Calu3 (cell line): ENCODE data around the gene OBSCN. TPM values are rescaled to one million over a fixed set of nuclear protein-coding genes. Genes with fewer than 3 reads are reported as not detected.

Experiments
- BruUV-seq: library from RNA; stranded (reverse); fragments of 400-500 nt; replicated peaks from 2 replicates; lab custom pipeline; 2021; lab: Mats Ljungman, UMichigan
- CTCF ChIA-PET: fragments of 300-600 bp; sonication (Branson Sonifier 250); formaldehyde crosslinking; loops from one replicate; lab custom pipeline; 2022; ENCODE audit warnings: antibody characterized with exemption; lab: Charles Lee
- DNase-seq: peaks from one replicate; pipeline ENCODE4 v3.0.0; 2022
- H3K27ac Mint-ChIP-seq: one replicate; pipeline ENCODE4 v1.8.0; 2022; ENCODE audit warnings: mixed read lengths; ENCODE audit not compliant: unreplicated experiment
- H3K27me3 Mint-ChIP-seq: one replicate; pipeline ENCODE4 v1.8.0; 2022; ENCODE audit warnings: mixed read lengths; ENCODE audit not compliant: unreplicated experiment
- H3K36me3 Mint-ChIP-seq: one replicate; pipeline ENCODE4 v1.8.0; 2022; ENCODE audit warnings: mild to moderate bottlenecking, moderate library complexity, mixed read lengths; ENCODE audit not compliant: insufficient read depth, unreplicated experiment
- H3K4me1 Mint-ChIP-seq: one replicate; pipeline ENCODE4 v1.8.0; 2022; ENCODE audit warnings: mild to moderate bottlenecking, low read depth, mixed read lengths; ENCODE audit not compliant: unreplicated experiment
- H3K4me3 Mint-ChIP-seq: one replicate; pipeline ENCODE4 v1.8.0; 2022; ENCODE audit warnings: mild to moderate bottlenecking, low read depth, moderate library complexity, mixed read lengths; ENCODE audit not compliant: unreplicated experiment
- H3K9me3 Mint-ChIP-seq: one replicate; pipeline ENCODE4 v1.8.0; 2022; ENCODE audit warnings: low read depth, mixed read lengths; ENCODE audit not compliant: unreplicated experiment
- CTCF ChIP-seq: fragments of 200-600 bp; IDR thresholded peaks from one replicate; pipeline ENCODE4 v1.8.0; 2022; ENCODE audit warnings: antibody characterized with exemption; ENCODE audit not compliant: unreplicated experiment
- intact Hi-C: fragments of 100-400 bp; cut with micrococcal nuclease; formaldehyde crosslinking; loops from one replicate; pipeline ENCODE4 v1.10.0; 2022; ENCODE audit not compliant: unreplicated experiment
- total RNA-seq: library from RNA; stranded (reverse); gene quantifications from 2 replicates; pipeline ENCODE4 v1.2.3, GENCODE V29; 2022

Gene OBSCN
- total RNA-seq, 1 experiment from 2014 or later, result 19.5 TPM

DNA sequence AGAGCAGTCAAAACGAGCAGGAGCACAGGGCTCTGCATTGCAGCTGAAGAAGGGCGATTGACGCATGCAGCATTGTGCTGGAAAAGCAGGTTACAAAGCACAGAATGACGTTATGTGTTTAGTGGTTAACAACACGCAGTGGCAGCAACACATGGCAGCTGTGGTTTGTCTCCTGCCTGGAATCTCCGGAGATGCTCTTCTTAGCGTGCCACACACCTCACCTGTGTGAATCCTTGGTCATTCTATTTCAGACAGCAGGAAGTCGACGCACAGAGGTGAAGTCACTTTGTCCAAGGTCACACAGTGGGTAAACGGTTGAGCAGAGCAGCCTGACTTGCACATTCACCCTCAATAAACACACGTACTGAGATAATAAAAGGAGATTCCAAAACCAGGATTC lies 14.7 kb downstream of the OBSCN start:
- Mint-ChIP-seq H3K27ac (no peak overlapping the region), H3K9me3 (no peaks in the 10 kb centered on the region)
- CTCF ChIA-PET, result no interaction called here

DNA sequence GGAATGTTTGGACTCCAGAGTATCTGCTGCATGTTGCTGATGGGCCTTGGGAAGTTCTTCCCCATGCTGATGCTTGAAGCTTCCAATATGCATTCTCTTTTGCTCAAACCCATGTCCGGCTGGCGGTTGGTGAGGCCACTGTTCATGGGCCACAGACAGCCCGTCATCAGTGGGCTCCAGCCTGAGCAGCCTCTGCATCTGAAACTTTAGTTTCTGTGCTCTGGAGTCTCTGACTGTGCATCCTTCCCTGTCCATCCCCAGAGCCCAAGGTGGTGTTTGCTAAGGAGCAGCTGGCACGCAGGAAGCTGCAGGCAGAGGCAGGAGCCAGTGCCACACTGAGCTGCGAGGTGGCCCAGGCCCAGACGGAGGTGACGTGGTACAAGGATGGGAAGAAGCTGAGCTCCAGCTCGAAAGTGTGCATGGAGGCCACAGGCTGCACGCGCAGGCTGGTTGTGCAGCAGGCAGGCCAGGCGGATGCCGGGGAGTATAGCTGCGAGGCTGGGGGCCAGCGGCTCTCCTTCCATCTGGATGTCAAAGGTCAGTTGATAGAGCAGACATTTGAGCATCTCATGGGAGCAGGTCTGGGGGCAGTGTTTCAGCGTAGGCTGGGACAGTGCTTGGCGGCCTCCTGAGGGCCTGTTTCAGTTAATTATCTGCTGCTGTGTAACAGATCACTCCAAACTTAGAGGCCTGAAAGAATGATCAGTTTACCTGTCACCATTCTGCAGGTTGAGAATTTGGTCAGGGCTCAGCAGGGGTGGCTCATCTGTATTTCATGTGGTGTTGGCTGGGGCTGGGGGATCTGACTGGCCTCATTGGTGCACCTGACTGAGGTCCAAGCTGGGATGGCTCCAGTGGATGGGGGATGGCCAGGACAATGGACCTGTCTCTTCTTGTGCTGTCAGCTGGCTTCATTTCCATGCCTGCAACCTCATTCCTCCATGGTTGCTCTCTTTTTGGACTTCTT lies 16.6 kb downstream of the OBSCN start:
- no peak for DNase-seq
- Mint-ChIP-seq H3K9me3 (no peaks in the 10 kb centered on the region), H3K36me3 (no peaks in the 10 kb centered on the region), H3K4me3 (no peak overlapping the region), H3K27me3 (no peaks in the 10 kb centered on the region), H3K27ac (no peak overlapping the region), H3K4me1 (peaks cover 20% of the 10 kb centered on the region)
- CTCF ChIA-PET, result no interaction called here
- no peak for TF ChIP-seq CTCF
- intact Hi-C loops, result loop anchor here (5.0 kb wide), 1 partner anchor 233 kb away; a partner anchor contains a TSS
- no TSS peak for BruUV-seq

More for the DNA sequence above, 14.7 kb downstream of the OBSCN start:
- no peaks in the 10 kb centered on the region for H3K27me3 Mint-ChIP-seq
- peaks cover 7% of the 10 kb centered on the region for H3K4me1 Mint-ChIP-seq
- DNase-seq, result no peak
- no peak for TF ChIP-seq CTCF
- H3K4me3 Mint-ChIP-seq, result no peak overlapping the region
- intact Hi-C loops, result no loop called here
- H3K36me3 Mint-ChIP-seq, result no peaks in the 10 kb centered on the region
- BruUV-seq, result no TSS peak

- no peak for TF ChIP-seq CTCF
- CTCF ChIA-PET, result interaction anchor here (0.7 kb wide), 1 partner anchor 11 kb away, joined by 4 read pairs; no protein-coding TSS in a partner anchor
- H3K27ac Mint-ChIP-seq, result no peak overlapping the region
Observed at GRCh38 chr1:228225165-228225710, 17.4 kb downstream of the OBSCN start.

DNA sequence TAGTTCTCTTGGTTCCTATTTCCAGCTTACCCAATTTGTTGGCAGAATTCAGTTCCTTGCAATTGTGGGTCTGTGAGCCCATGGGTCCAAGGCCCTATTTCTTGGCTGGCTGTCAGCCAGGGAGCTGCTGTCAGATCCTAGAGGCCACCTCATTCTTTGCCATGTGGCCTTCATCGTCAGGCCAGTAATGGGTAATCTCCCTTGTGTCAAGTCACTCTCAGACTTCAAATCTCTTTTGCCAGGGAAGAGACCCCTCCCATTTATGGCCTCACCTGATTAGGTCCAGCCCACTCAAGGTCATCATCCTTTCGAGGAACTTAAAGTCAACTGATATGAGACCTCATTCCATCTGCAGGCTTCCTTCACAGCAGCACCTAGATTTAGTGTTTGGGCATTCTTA lies 17.9 kb downstream of the OBSCN start:
- no peak for TF ChIP-seq CTCF
- Mint-ChIP-seq H3K4me1 (peaks cover 20% of the 10 kb centered on the region), H3K36me3 (no peaks in the 10 kb centered on the region), H3K9me3 (no peaks in the 10 kb centered on the region), H3K4me3 (no peak overlapping the region), H3K27me3 (no peaks in the 10 kb centered on the region), H3K27ac (no peak overlapping the region)
- CTCF ChIA-PET, result interaction anchor here (0.7 kb wide), 1 partner anchor 11 kb away, joined by 4 read pairs; no protein-coding TSS in a partner anchor
- intact Hi-C loops, result loop anchor here (5.0 kb wide), 1 partner anchor 232 kb away; a partner anchor contains a TSS
- BruUV-seq, result no TSS peak
- DNase-seq, result no peak

More at GRCh38 chr1:228225165-228225710, 17.4 kb downstream of the OBSCN start:
- H3K4me1 Mint-ChIP-seq, result peaks cover 20% of the 10 kb centered on the region
- H3K36me3 Mint-ChIP-seq, result no peaks in the 10 kb centered on the region
- BruUV-seq, result no TSS peak
- no peaks in the 10 kb centered on the region for H3K9me3 Mint-ChIP-seq
- DNase-seq, result no peak
- no peaks in the 10 kb centered on the region for H3K27me3 Mint-ChIP-seq
- H3K4me3 Mint-ChIP-seq, result no peak overlapping the region
- intact Hi-C loops, result loop anchor here (5.0 kb wide), 1 partner anchor 232 kb away; a partner anchor contains a TSS
